GM12875 (cell line): ENCODE data around the gene SIGLEC14.

ENCODE experiments used
- H3K4me3 ChIP-seq: one replicate; pipeline ENCODE4 v1.5.1; 2011; ENCODE audit warnings: low read depth, low read length, control low read depth
- TF ChIP-seq, protein P1 (sequence below): IDR thresholded peaks from 2 replicates; pipeline ENCODE4 v1.5.1; 2011; ENCODE audit warnings: low read depth, mild to moderate bottlenecking, control low read depth, inconsistent platforms, low read length, moderate library complexity, borderline replicate concordance; ENCODE audit not compliant: insufficient read depth

The SIGLEC14 gene

DNA sequence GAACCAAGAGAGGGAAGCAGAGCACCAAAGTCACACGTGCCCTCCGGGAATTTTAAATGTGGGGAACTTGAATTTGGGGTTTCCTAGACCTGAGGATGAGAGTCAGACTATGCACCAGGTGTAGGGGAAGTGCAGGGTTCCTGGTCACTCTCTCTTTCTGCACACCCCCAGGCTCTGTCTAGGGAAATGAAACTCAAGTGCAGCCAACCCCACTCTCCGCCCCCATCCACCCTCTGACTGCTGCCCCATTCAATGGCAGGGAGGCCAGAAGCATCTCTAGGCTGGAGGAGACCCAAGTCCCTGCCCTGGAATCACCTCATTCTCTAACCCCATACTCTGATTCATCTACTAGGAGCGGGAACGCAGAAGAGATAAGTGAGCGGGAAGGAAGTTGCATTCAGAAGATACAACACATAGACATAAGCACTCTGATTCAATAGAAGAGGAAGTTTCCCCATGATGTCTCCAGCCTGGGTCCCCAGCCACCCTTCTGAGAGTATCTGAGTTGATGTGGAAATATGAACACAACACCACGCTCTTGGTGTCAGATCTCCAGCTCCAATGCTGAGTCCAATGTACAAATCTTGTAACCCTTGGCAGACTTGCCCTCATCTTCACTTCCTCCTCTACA lies 4.7 kb upstream of the SIGLEC14 start:
- TF ChIP-seq, protein P1, sequence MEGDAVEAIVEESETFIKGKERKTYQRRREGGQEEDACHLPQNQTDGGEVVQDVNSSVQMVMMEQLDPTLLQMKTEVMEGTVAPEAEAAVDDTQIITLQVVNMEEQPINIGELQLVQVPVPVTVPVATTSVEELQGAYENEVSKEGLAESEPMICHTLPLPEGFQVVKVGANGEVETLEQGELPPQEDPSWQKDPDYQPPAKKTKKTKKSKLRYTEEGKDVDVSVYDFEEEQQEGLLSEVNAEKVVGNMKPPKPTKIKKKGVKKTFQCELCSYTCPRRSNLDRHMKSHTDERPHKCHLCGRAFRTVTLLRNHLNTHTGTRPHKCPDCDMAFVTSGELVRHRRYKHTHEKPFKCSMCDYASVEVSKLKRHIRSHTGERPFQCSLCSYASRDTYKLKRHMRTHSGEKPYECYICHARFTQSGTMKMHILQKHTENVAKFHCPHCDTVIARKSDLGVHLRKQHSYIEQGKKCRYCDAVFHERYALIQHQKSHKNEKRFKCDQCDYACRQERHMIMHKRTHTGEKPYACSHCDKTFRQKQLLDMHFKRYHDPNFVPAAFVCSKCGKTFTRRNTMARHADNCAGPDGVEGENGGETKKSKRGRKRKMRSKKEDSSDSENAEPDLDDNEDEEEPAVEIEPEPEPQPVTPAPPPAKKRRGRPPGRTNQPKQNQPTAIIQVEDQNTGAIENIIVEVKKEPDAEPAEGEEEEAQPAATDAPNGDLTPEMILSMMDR, result no peak
- H3K4me3 ChIP-seq, result no peak overlapping the region

DNA sequence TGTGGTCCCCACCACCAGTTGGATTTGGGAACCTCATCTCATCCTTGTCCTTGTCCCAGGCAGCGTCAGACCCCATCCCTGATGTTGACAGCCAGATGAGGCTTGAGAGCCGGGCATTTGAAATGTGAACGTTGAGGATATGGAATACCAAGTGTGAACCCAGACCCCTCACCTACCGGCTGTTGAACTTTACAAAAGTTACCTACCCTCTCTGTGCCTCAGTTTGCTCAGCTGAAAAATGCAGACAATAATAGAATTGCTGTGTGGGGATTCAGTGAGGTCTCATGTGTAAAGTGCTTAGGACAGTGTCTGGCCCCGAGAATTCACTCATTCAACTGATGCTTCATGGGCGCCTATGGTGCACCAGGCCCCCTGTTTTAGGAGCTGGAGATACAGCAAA lies 693 bp upstream of the SIGLEC14 start:
- TF ChIP-seq, protein P1, result no peak
- H3K4me3 ChIP-seq, result no peak overlapping the region

DNA sequence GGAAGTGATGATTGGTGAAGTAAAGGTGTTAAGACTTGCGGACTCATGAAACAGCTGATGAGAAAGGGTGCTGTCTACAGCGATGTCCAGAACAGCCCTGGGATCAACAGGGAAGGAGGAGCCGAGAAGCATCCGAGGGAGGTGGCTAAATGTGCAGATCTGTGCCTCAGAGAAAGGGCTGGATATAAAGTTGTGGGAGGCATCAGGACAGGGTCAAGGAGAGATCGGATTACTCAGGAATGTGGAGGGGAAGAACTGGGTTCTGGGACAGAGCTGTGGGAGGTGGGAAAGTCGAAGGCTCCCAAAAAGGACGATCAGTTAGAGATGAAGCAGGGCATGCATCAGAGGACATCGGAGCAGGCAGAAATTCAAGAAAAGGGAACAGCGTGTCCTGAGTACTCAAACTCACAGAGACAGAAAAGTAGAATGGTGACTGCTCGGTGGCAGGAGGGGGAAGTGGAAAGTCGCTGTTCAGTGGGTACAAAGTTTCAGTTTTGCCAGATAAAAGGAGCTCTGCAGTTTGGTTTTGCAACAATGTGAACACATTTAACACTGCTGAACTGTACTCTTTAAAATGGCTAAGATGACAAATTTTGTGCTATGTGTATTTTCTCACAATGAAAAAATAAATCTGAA lies 1.9 kb downstream of the SIGLEC14 start:
- TF ChIP-seq, protein P1, result no peak
- no peak overlapping the region for H3K4me3 ChIP-seq

DNA sequence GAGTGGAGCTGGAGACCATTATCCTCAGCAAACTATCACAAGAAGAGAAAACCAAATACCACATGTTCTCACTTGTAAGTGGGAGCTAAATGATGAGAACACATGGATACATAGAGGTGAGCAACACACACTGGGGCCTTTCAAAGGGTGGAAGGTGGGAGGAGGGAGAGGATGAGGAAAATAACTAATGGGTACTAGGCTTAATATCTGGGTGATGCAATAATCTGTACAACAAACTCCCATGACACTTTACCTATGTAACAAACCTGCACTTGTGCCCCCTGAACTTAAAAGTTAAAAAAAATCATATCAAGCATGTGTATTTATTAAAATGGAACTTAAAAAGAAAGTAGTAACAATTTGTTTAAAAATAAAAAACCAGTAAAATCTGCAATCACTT lies 5.0 kb downstream of the SIGLEC14 start:
- TF ChIP-seq, protein P1, result no peak
- H3K4me3 ChIP-seq, result no peak overlapping the region

DNA sequence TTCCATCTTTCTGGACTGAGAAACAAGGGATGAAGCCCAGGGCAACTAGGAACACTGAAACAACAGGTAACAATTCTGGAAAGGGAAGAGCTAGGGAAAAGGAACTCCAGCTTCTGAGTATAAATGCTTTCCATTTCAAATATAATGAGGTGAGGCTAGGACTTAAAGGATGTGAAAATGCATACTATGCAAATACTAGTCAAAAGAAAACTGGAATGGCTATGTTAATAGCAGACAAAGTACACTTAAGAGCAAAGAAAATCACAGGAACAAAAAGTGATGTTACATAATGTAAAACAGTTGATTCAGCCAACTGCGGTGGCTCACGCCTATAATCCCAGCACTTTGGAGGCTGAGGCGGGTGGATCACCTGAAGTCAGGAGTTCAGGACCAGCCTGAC lies 6.2 kb downstream of the SIGLEC14 start:
- TF ChIP-seq, protein P1, result no peak
- H3K4me3 ChIP-seq, result no peak overlapping the region

DNA sequence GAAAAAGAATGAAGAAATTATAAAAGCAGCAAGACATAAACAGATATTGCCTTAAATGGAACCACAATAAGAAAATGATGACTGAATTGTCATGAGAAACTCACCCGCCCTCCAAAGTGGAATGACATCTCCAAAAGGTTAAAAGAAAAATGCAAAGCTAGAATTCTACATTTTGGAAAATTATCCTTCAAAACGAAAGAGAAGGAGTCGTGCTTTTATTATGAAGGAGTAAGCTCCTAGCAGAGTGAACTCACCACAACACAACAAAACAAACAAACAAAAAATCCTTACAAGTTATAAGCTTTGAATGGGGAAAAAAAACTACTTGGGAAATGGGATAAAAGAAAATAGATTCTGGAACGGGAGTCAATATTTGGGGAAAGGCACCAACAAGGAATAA lies 6.7 kb downstream of the SIGLEC14 start:
- TF ChIP-seq, protein P1, result no peak
- H3K4me3 ChIP-seq, result no peak overlapping the region

DNA sequence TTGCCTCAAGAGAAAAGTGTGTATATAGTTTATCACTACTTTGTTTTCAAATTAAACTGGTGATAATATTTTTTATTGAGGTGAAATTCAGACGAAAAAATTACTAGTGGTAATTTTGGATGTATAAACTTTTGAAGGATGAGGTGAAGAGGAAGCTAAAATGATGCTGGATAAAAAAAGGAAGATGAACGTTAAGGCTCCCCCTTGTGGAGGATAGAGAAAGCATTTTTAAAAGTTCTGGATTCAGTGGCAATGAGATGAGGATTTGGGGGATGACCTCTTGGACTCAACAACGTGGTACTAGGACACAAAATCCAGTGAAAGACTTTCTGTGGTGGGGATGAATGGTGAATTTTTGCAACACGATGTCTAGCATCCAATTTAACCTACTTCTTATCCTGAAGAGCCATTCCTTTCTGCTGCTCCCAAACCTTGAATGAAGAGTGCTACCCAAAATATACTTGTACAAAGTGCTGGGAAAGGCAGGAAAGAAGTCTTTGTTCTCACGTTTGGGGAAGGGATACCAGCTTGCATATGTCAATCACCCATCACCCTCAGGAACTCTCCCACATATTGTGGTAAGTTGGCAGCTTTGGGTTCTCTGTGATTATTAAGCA lies 9.2 kb downstream of the SIGLEC14 start:
- TF ChIP-seq, protein P1, result peak; percentile 36; the same call in 1 of the 2 replicates
- no peak overlapping the region for H3K4me3 ChIP-seq
